Measurements from ENCODE around the gene UXS1.

UXS1 gene

GRCh38 chr2:106195981-106196380, 1.9 kb upstream of the UXS1 start:
- TF ChIP-seq CTCF (IDR thresholded peaks at IDR 0.05; ENCODE audit: control insufficient read depth, insufficient read depth, low read depth, low read length, missing control alignments): no peak
- no peak overlapping the region for H3K4me3 ChIP-seq (ENCODE audit: control insufficient read depth, low read depth, low read length)
- no peak for DNase-seq (ENCODE audit: low read depth)

- no peak for TF ChIP-seq CTCF (IDR thresholded peaks at IDR 0.05; ENCODE audit: control insufficient read depth, insufficient read depth, low read depth, low read length, missing control alignments)
- DNase-seq (ENCODE audit: low read depth): no peak
- H3K4me3 ChIP-seq (ENCODE audit: control insufficient read depth, low read depth, low read length): no peak overlapping the region
Observed at GRCh38 chr2:106195456-106195855, 1.4 kb upstream of the UXS1 start.

- no peak for DNase-seq (ENCODE audit: low read depth)
- no peak for TF ChIP-seq CTCF (IDR thresholded peaks at IDR 0.05; ENCODE audit: control insufficient read depth, insufficient read depth, low read depth, low read length, missing control alignments)
- peak overlapping the region; percentile 52 for H3K4me3 ChIP-seq (ENCODE audit: control insufficient read depth, low read depth, low read length)
Observed at GRCh38 chr2:106193690-106193976, 468 bp downstream of the UXS1 start.

- TF ChIP-seq CTCF (IDR thresholded peaks at IDR 0.05; ENCODE audit: control insufficient read depth, insufficient read depth, low read depth, low read length, missing control alignments): no peak
- peak overlapping the region; percentile 52 for H3K4me3 ChIP-seq (ENCODE audit: control insufficient read depth, low read depth, low read length)
- peak; percentile 88 for DNase-seq (ENCODE audit: low read depth)
Observed at GRCh38 chr2:106192752-106193689, 1.1 kb downstream of the UXS1 start.

GRCh38 chr2:106191511-106192016, 2.5 kb downstream of the UXS1 start:
- TF ChIP-seq CTCF (IDR thresholded peaks at IDR 0.05; ENCODE audit: control insufficient read depth, insufficient read depth, low read depth, low read length, missing control alignments): no peak
- no peak overlapping the region for H3K4me3 ChIP-seq (ENCODE audit: control insufficient read depth, low read depth, low read length)
- no peak for DNase-seq (ENCODE audit: low read depth)

- H3K4me3 ChIP-seq (ENCODE audit: control insufficient read depth, low read depth, low read length): no peak overlapping the region
- TF ChIP-seq CTCF (IDR thresholded peaks at IDR 0.05; ENCODE audit: control insufficient read depth, insufficient read depth, low read depth, low read length, missing control alignments): no peak
- no peak for DNase-seq (ENCODE audit: low read depth)
Observed at GRCh38 chr2:106189764-106190468, 4.2 kb downstream of the UXS1 start.
